Measurements from ENCODE around the gene GOSR2. TPM values are rescaled to one million over a fixed set of nuclear protein-coding genes. Genes with fewer than 3 reads are reported as not detected.

The GOSR2 gene
- total and polyA plus RNA-seq, 2 of the 8 experiments (the other 6 are each of a cell fraction or from before 2014, with no cell fraction given) = 28.2 to 36.2 TPM

DNA sequence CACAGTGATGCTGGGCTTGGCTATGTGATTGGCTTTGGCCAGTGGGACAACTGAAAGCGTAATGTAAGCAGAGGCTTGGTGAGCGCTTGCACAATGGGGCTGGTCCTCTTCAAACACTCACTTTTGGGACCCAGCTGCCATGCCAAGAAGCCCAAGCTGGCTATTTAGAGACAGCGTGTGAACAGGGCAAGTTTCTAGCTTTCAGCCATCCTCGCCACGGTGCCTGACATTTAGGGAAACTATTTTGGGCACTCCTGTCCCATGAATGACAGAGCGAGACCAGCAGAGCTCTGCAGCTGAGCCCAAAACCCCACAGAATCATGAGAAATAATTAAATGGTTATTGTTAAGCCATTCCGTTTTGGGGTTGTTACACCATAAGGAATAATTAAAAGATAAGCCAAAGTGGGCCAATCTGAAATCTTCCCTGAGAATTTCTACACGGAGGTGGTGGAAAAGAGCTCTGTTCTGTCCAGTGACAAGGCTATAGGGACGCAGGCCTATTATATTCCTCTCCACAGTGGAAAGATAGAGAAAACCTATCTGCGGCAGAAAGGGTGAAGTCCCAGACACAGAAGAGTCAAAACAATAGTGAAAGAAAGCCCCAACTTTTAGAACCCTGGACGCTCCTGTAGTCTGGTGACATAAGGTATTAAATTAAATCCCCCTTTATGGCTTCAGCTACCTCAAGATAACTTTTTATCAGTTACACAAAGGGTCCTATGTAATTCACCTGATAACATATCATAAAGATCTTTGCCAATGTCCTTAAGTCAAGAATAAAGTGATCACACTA, 66.9 kb downstream of the GOSR2 start:
- DNase-seq (ENCODE audit: low read depth in 1 of 2, low spot score in 2 of 2) (no peak), FAIRE-seq (no peak)
- H2BK20ac ChIP-seq (ENCODE audit: low read length) = no peak overlapping the region
- no peaks in the 10 kb centered on the region for H3K4me1 ChIP-seq (replicated peaks in 1 of 4; ENCODE audit: control insufficient read depth in 3 of 4, insufficient read depth in 4 of 4, low read length in 3 of 4)
- POLR2A ChIA-PET (ENCODE audit: partially characterized antibody) = interaction anchor here (0.7 kb wide), 1 partner anchor 43 kb away, joined by 3 read pairs; no protein-coding TSS in a partner anchor
- H3K79me2 ChIP-seq (ENCODE audit: control insufficient read depth in 1 of 2, insufficient read depth in 2 of 2, low read length in 2 of 2) = no peaks in the 10 kb centered on the region
- H2BK5ac ChIP-seq (ENCODE audit: low read depth, low read length) = no peak overlapping the region
- CTCF ChIA-PET (ENCODE audit: partially characterized antibody) = interaction anchor here (0.6 to 1.8 kb wide), 9 partner anchors 9 to 147 kb away, joined by 3 to 6 read pairs (median 3); no protein-coding TSS in a partner anchor
- H3K9me3 ChIP-seq (ENCODE audit: insufficient read depth in 2 of 2, low read depth in 1 of 2, low read length in 1 of 2) = no peaks in the 10 kb centered on the region
- H4K91ac ChIP-seq (replicated peaks; ENCODE audit: insufficient read length, low read length) = no peak overlapping the region
- TF ChIP-seq BRCA1 (IDR thresholded peaks at IDR 0.05; ENCODE audit: low read depth, low read length) (no peak), CBX8 (IDR thresholded peaks at IDR 0.05; ENCODE audit: borderline replicate concordance, low read depth, low read length) (no peak), RNF2 (IDR thresholded peaks at IDR 0.05; ENCODE audit: borderline replicate concordance, low read depth, low read length, missing control alignments, poor library complexity, severe bottlenecking) (no peak)
- H4K8ac ChIP-seq (ENCODE audit: extremely low read depth, insufficient read depth, low read length) = no peak overlapping the region; the same call in 1 of the 2 replicates
- H2BK120ac ChIP-seq (replicated peaks; ENCODE audit: low read depth, low read length) = no peak overlapping the region
- H4K20me1 ChIP-seq (replicated peaks in 1 of 2; ENCODE audit: control insufficient read depth in 1 of 2, insufficient read depth in 2 of 2, low read length in 2 of 2) = no peaks in the 10 kb centered on the region
- H4K5ac ChIP-seq (ENCODE audit: insufficient read length, low read depth, low read length) = no peak overlapping the region
- H2BK12ac ChIP-seq (ENCODE audit: low read depth, low read length) = no peak overlapping the region
- no peak overlapping the region for H2AFZ ChIP-seq (ENCODE audit: low read length)
- H3K4ac ChIP-seq (replicated peaks; ENCODE audit: insufficient read length, low read depth, low read length) = no peak overlapping the region
- H3K36me3 ChIP-seq (ENCODE audit: control insufficient read depth in 2 of 4, insufficient read depth in 4 of 4, low read length in 3 of 4) = no peaks in the 10 kb centered on the region
- H3K4me2 ChIP-seq (ENCODE audit: insufficient read depth in 1 of 2, low read depth in 2 of 2, low read length in 2 of 2) = no peak overlapping the region
- no peaks in the 10 kb centered on the region for H3K23me2 ChIP-seq (ENCODE audit: low read depth, low read length)
- H3K27ac ChIP-seq (ENCODE audit: low read depth, low read length) = no peak overlapping the region
- H3K14ac ChIP-seq (ENCODE audit: insufficient read length) = no peak overlapping the region
- no peak overlapping the region for H3K9ac ChIP-seq (replicated peaks in 1 of 4; ENCODE audit: extremely low read depth in 1 of 4, low read depth in 3 of 4, low read length in 3 of 4)
- H3K56ac ChIP-seq (replicated peaks; ENCODE audit: insufficient read length, low read depth, low read length) = no peak overlapping the region
- no peak overlapping the region for H3K4me3 ChIP-seq (ENCODE audit: extremely low read depth in 1 of 4, insufficient read depth in 2 of 4, low read depth in 3 of 4, low read length in 4 of 4)
- no peak overlapping the region for H2BK15ac ChIP-seq (ENCODE audit: low read length)
- WGBS, 2 experiments (ENCODE audit: extremely low coverage in 1 of 2, insufficient coverage in 1 of 2, insufficient read length in 1 of 2, insufficient replicate concordance in 2 of 2, low coverage in 1 of 2, low lambda C conversion rate in 2 of 2, missing lambda C conversion rate in 1 of 2) = 66% methylated on average over 11 of the region's 11 CpGs; no CpG with 5 or more reads in 1 of the 2 experiments
- no peak overlapping the region for H3K23ac ChIP-seq (ENCODE audit: insufficient read length)
- no peak overlapping the region for H3K18ac ChIP-seq (ENCODE audit: extremely low read depth, low read length)
- H3K27me3 ChIP-seq (replicated peaks in 1 of 4; ENCODE audit: control insufficient read depth in 3 of 4, extremely low read depth in 1 of 4, insufficient read depth in 3 of 4, low read length in 3 of 4) = peaks cover 0 to 3% (median 0%) of the 10 kb centered on the region in 4 experiments; a peak in 1 of 7 replicates
- H2AK5ac ChIP-seq (ENCODE audit: low read depth, low read length) = no peak overlapping the region
- no peaks in the 10 kb centered on the region for H3K79me1 ChIP-seq (ENCODE audit: low read depth, low read length)
